Pancreas (tissue), 10 donors: ENCODE results near the gene INSYN1. TPM values are rescaled to one million over a fixed set of nuclear protein-coding genes. Genes with fewer than 3 reads are reported as not detected.

ENCODE experiments used
- ATAC-seq, 4 donors: fragments of 200-7000 bp; cut with Tn5 transposase; one replicate each; pipeline versions ENCODE4 v1.8.0 to v1.9.1; 2020; ENCODE audit warnings: mild to moderate bottlenecking in 4 of 4, moderate library complexity in 4 of 4
- DNase-seq, 6 donors: peaks; one replicate each; pipeline ENCODE4 v3.0.0-alpha.2; 2020
- FAIRE-seq: peaks from 2 replicates; lab custom pipeline; 2012; peaks lifted over from hg19 to GRCh38; lab: Jason Lieb, UNC
- H3K27ac ChIP-seq, 4 donors: fragments of 200-600 bp; sonication (generic); 1 replicate in 3 of 4; 2 replicates in 1 of 4; pipeline versions ENCODE4 v1.5.0 to v1.8.0; 2020
- H3K27me3 ChIP-seq, 4 donors: fragments of 200-600 bp; one replicate each; pipeline ENCODE4 v1.8.0; 2021
- H3K36me3 ChIP-seq, 3 donors: fragments of 200-600 bp; sonication (generic) in 1 of 3; one replicate each; pipeline versions ENCODE4 v1.5.0 to v1.8.0; 2020 to 2021
- H3K4me1 ChIP-seq, 3 donors: fragments of 200-600 bp; one replicate each; pipeline ENCODE4 v1.8.0; 2021
- H3K4me3 ChIP-seq, 4 donors: fragments of 200-600 bp; sonication (generic) in 2 of 4; one replicate each; pipeline versions ENCODE4 v1.5.0 to v1.8.0; 2020 to 2021
- H3K9me3 ChIP-seq, 4 donors: fragments of 200-600 bp; one replicate each; pipeline ENCODE4 v1.8.0; 2021
- WGBS, 2 donors: extraction: QIAGEN DNeasy Blood & Tissue Kit; methylation state at CpG; one replicate each; pipeline ENCODE4 v1.1.7; 2013; 5-methylcytosine and 5-hydroxymethylcytosine counted together
- intact Hi-C, 3 donors: fragments of 100-400 bp; cut with DNase I; formaldehyde crosslinking; loops; one replicate each; pipeline versions ENCODE4 v1.11.1 to v1.14.2; 2022
- polyA plus RNA-seq, 2 donors: library from polyadenylated mRNA; stranded (reverse); fragments of 200-250 nt; gene quantifications; one replicate each; pipeline ENCODE4 v1.2.3, GENCODE V29; 2013
- total RNA-seq, 6 donors: library from RNA; stranded (reverse); fragmentation: NEBNext Ultra II Directional in 4 of 6; extraction: Animal tissue kit (Norgen Biotek cat#: 25700) in 4 of 6; gene quantifications; one replicate each; pipeline versions ENCODE4 v1.2.1 to v1.2.4, GENCODE V29; 2021 to 2023
- TF ChIP-seq, protein P1 (sequence below), 4 donors: fragments of 200-600 bp; sonication (generic) in 3 of 4; IDR thresholded peaks; one replicate each; pipeline versions ENCODE4 v1.5.0 to v1.8.0; 2021; ENCODE audit warnings: antibody characterized with exemption in 4 of 4
- donor health status: healthy with polysubstance abuse.
- donor health status: DM: no; HTN: no; CAD: no; lungs with moderate emphysema.
- donor health status: DM: no; HTN: no; CAD: no.
- donor health status: control.
- donor health status: control.
- donor health status: Bipolar disorder and iron deficiency.
- donor health status: DM: yes; HTN: yes; CAD: no.
- donor health status: DM: no; HTN: no; CAD: no.
- donor health status: DM: no; HTN: no; CAD: no.
- donor health status: DM: yes; HTN: yes; CAD: no.

INSYN1 gene
- total and polyA plus RNA-seq, 8 donors, result 0.42 to 28.2 (median 1.7) TPM

DNA sequence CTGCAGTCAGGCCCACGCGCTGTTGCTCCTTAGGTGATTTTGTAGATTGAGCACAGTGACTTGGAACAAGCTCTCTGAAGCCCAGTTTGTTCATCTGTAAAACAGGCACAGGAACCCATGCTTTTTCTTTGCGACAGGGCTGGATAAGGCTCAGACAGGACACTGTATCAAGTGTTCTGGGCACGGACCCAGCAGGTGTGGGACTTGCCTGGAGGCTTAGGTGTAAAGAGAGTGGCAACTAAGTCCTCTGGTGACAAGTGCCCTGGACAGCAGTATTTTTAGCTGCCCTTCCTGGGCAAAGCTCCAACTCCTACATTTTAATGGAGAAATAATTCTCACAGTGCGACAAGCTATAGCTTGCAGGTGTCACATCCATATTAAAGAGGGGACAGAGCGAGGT is 36.7 kb downstream of the INSYN1 start:
- no peak overlapping the region for H3K4me3 ChIP-seq
- intact Hi-C loops, result no loop called here
- no peaks in the 10 kb centered on the region for H3K27me3 ChIP-seq
- no peak for FAIRE-seq
- TF ChIP-seq, protein P1, sequence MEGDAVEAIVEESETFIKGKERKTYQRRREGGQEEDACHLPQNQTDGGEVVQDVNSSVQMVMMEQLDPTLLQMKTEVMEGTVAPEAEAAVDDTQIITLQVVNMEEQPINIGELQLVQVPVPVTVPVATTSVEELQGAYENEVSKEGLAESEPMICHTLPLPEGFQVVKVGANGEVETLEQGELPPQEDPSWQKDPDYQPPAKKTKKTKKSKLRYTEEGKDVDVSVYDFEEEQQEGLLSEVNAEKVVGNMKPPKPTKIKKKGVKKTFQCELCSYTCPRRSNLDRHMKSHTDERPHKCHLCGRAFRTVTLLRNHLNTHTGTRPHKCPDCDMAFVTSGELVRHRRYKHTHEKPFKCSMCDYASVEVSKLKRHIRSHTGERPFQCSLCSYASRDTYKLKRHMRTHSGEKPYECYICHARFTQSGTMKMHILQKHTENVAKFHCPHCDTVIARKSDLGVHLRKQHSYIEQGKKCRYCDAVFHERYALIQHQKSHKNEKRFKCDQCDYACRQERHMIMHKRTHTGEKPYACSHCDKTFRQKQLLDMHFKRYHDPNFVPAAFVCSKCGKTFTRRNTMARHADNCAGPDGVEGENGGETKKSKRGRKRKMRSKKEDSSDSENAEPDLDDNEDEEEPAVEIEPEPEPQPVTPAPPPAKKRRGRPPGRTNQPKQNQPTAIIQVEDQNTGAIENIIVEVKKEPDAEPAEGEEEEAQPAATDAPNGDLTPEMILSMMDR (IDR thresholded peaks at IDR 0.05), result no peak
- H3K27ac ChIP-seq, result no peak overlapping the region
- ATAC-seq, result peak in 3 of 4 donors; percentile 62 to 80 (median 73)
- DNase-seq, result peak in 2 of 6 donors; percentile 29 to 44
- no peaks in the 10 kb centered on the region for H3K9me3 ChIP-seq
- H3K36me3 ChIP-seq, result peaks cover 0 to 8% (median 0%) of the 10 kb centered on the region in 3 donors
- peaks cover 0 to 2% (median 0%) of the 10 kb centered on the region in 3 donors for H3K4me1 ChIP-seq
- WGBS, 2 donors, result 40 to 42% methylated on average over 6 of the region's 6 CpGs

DNA sequence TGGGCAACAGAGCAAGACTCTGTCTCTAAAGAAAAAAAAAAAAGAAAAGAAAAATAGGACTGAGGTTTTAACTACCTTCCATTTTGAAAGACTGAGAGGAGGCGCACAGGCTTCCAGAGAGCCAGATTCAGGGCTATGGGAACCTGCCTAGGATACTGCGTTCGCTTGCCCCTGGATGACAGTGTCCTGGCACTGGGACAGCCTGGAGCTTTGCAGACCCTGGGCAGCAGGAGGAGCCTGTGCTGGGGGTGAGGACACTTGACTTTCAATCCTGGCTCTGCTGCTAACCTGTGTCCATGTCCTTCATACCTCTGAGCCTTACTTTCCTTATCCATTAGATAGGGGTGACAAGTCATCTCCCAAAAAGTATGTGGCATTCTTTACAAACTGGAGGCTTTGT is 37.7 kb downstream of the INSYN1 start:
- no peak for FAIRE-seq
- Histone ChIP-seq H3K9me3 (no peaks in the 10 kb centered on the region), H3K36me3 (peaks cover 0 to 10% (median 0%) of the 10 kb centered on the region in 3 donors), H3K4me1 (peaks cover 0 to 2% (median 0%) of the 10 kb centered on the region in 3 donors), H3K27me3 (no peaks in the 10 kb centered on the region), H3K27ac (no peak overlapping the region), H3K4me3 (no peak overlapping the region)
- intact Hi-C loops, result no loop called here
- no peak for DNase-seq
- TF ChIP-seq, protein P1 (IDR thresholded peaks at IDR 0.05), result no peak
- no peak for ATAC-seq
- WGBS, 2 donors, result 78 to 79% methylated on average over 3 of the region's 3 CpGs

DNA sequence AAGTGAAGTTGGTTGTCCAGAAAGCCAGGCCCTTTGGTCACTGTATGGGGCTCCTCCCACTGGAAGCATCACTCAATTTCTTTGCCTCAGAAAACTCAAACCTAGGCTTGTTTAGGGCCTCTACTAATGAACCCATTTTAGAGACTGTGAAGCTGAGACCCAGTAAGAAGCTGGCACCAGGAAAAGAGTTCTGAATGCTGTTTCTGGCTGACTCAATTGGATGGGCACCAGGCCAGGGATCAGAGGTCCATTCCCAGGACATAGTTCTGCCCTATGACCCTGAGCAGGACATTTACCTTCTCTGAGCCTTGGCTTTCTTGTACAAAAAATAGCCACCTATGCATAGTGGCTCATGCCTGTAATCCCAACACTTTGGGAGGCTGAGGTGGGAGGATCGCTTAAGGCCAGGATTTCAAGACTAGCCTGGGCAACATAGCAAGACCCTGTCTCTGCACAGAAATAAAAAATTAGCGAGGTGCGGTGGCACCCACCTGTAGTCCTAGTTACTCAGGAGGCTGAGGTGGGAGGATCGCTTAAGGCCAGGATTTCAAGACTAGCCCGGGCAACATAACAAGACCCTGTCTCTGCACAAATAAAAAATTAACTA is 38.4 kb downstream of the INSYN1 start:
- Histone ChIP-seq H3K9me3 (no peaks in the 10 kb centered on the region), H3K4me1 (peaks cover 0 to 2% (median 0%) of the 10 kb centered on the region in 3 donors), H3K4me3 (no peak overlapping the region), H3K27ac (no peak overlapping the region), H3K36me3 (peaks cover 0 to 13% (median 0%) of the 10 kb centered on the region in 3 donors), H3K27me3 (no peaks in the 10 kb centered on the region)
- intact Hi-C loops, result no loop called here
- DNase-seq, result no peak
- no peak for FAIRE-seq
- TF ChIP-seq, protein P1 (IDR thresholded peaks at IDR 0.05), result no peak
- 97 to 99% methylated on average over 5 of the region's 5 CpGs for WGBS, 2 donors
- no peak for ATAC-seq

DNA sequence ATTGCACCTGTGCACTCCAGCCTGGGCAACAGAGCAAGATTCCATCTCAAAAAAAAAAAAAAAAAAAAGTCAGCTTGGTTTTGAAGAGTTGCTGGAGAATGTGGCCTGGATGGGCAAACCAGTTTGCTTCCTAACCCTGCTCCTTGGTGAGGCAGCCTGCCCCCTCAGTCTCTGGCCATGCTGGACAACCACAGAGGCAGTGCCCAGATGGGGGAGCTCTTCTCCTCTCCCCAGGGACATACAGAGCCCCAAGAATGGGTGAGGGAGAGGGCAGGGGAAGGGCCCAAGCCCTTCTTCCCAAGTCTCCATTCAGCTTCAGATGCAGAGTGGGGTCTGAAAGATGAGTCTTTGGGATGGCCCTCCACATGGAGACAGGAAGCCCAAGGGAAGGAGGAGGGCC is 41.0 kb downstream of the INSYN1 start:
- ATAC-seq (no peak), FAIRE-seq (no peak), DNase-seq (no peak)
- Histone ChIP-seq H3K4me3 (no peak overlapping the region), H3K27me3 (no peaks in the 10 kb centered on the region), H3K9me3 (no peaks in the 10 kb centered on the region), H3K4me1 (peaks cover 0 to 2% (median 0%) of the 10 kb centered on the region in 3 donors), H3K36me3 (peaks cover 0 to 17% (median 0%) of the 10 kb centered on the region in 3 donors), H3K27ac (no peak overlapping the region)
- intact Hi-C loops, result no loop called here
- TF ChIP-seq, protein P1 (IDR thresholded peaks at IDR 0.05), result no peak

DNA sequence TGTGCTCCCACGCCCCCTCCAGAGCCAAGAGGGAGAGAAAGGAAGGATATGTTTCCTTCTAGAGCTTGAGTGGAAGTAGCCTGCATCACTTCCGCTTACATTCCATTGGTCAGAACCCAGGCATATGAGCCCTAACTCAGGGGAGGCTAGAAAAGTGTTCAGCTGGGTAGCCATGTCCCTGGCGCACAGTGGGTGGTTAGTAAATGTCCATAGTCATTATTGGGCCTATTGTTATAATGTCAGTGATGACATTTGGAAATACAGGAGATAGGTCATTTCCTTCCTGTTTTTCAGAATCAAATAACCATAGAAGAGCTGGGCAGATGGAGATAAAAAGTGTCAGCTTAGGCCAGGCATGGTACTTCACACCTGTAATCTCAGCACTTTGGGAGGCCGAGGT is 41.6 kb downstream of the INSYN1 start:
- ATAC-seq (no peak), FAIRE-seq (no peak), DNase-seq (no peak)
- no peak overlapping the region for H3K27ac ChIP-seq
- H3K4me1 ChIP-seq, result peaks cover 0 to 2% (median 0%) of the 10 kb centered on the region in 3 donors
- WGBS, 2 donors, result 92 to 94% methylated on average over 4 of the region's 4 CpGs
- no peaks in the 10 kb centered on the region for H3K27me3 ChIP-seq
- no peaks in the 10 kb centered on the region for H3K9me3 ChIP-seq
- H3K36me3 ChIP-seq, result peaks cover 0 to 22% (median 0%) of the 10 kb centered on the region in 3 donors
- no peak overlapping the region for H3K4me3 ChIP-seq
- TF ChIP-seq, protein P1 (IDR thresholded peaks at IDR 0.05), result no peak
- intact Hi-C loops, result no loop called here
